Measurements from ENCODE around the gene CXCL9.
"Not testable (repeated sequence)": the region's sequence is repeated elsewhere in the genome, so short reads cannot be mapped to it uniquely, and the experiment has no call there.

CXCL9 gene

DNA sequence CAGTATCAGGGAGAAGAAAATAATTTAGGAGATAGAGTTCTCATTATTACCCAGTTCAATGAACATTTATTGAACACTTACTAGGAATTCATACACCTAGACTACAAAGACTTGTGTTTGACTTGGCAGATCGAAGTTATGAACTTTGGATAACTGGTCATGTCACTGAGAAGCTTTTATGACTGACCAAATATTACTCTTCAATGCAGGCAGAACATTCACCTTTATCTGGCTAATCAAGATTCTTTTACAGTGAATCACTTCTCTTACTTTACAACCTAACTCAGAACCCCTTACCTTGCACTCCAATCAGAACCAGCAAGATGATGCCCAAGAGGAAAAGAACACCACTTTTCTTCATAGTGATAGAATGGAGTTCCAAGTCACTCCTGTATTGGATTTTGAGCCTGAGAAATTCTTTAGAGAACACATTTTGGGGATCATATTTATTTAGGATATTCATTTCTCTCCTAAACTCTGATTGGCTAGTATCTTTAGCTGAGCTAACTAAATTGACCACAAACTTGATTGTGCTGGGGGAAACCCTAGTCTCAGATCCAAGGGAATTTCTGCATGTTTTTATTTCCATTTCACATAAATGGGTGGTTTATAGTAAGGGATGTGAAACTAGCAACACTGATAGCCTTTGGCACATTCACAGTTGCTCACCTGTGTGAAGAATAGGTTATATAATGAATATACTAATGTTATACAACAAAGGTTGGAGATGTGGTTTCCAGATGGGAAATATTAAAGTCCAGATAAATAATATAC lies at the start of gene CXCL9:
Gene CXCL9, minus strand, starts transcription at position 421 of the 774 bp plus-strand sequence. Its CDS starts 60 bp downstream, at position 361.
- DNase-seq (ENCODE audit: low spot score): peak; percentile 13

GRCh38 chr4:76055421-76055820 lies 48.1 kb upstream of the CXCL9 start:
- DNase-seq (ENCODE audit: low spot score): no peak

GRCh38 chr4:76055016-76055415 lies 47.7 kb upstream of the CXCL9 start:
- no peak for DNase-seq (ENCODE audit: low spot score)

DNA sequence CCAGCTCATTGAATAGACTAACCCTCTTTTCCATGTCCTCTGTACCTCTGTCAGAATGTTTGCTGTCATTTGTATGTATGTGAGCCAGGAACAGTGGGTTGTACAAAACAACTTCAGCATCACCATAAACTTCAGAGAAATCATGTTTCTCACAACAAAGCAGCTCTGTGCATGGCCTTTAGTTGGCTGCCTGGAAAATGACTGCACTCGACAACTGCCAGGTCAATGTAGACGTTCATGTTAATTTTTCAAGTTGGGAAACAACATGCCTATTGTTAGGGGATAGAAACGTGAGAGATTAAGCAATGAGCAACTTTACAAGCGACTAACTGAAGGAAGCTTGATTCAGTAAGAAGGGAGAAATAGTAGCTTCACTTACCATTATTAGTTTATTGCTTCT lies 46.4 kb upstream of the CXCL9 start:
- peak; percentile 63 for DNase-seq (ENCODE audit: low spot score)

DNA sequence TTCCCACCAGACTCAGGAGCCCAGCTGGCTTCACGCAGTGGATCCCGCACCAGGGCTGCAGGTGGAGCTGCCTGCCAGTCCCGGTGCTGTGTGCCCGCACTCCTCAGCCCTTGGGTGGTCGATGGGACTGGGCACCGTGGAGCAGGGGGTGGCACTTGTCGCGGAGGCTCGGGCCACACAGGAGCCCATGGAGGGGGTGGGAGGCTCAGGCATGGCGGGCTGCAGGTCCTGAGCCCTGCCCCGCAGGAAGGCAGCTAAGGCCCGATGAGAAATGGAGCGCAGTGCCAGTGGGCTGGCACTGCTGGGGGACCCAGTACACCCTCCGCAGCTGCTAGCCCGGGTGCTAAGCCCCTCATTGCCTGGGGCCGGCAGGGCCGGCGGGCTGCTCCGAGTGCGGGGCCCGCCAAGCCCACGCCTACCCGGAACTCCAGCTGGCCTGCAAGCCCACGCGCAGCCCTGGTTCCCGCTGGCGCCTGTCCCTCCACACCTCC lies 43.3 kb upstream of the CXCL9 start:
- DNase-seq (ENCODE audit: low spot score): not testable (repeated sequence)

GRCh38 chr4:76049860-76050416 lies 42.6 kb upstream of the CXCL9 start:
- not testable (repeated sequence) for DNase-seq (ENCODE audit: low spot score)

DNA sequence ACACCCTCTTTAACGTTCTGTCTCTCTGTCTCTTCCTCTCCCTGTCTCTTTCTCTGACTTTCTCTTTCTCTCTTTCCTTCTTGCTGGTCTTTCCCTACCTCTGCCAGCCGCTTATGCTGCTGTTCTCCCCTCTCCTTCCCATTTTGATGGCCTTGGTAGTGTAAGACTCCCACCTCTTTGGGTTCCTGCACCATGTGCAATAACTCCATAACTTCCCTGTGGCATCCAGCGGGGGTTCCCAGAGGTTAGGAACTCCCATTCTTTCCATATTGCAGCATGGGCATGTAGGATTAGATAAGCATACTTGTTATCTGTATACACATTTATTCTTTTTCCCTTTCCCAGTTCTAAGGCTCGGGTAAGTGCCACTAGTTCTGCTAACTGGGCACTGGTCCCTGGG lies 37.4 kb upstream of the CXCL9 start:
- DNase-seq (ENCODE audit: low spot score): not testable (repeated sequence)

GRCh38 chr4:76043306-76043705 lies 36.0 kb upstream of the CXCL9 start:
- not testable (repeated sequence) for DNase-seq (ENCODE audit: low spot score)

DNA sequence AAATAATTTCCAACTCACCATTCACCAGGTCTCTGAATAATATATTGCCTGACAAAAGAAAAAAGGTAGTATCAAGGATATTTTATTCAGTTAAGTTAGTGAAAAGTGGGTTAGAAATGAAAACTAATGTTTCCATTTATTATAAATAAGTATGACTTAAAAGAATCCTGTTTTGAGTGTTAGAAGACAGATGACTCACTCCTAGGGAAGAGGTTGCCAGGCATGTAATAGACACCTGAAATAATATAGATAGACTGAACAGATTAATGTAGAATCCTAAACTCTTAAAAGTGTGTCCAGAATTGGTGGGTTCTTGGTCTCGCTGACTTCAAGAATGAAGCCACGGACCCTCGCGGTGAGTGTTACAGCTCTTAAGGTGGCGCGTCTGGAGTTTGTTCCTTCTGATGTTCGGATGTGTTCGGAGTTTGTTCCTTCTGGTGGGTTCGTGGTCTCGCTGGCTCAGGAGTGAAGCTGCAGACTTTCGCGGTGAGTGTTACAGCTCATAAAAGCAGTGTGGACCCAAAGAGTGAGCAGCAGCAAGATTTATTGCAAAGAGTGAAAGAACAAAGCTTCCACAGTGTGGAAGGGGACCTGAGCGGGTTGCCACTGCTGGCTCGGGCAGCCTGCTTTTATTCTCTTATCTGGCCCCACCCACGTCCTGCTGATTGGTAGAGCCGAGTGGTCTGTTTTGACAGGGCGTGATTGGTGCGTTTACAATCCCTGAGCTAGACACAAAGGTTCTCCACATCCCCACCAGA lies 35.1 kb upstream of the CXCL9 start:
- not testable (repeated sequence) for DNase-seq (ENCODE audit: low spot score)

- DNase-seq (ENCODE audit: low spot score): no peak
Observed at GRCh38 chr4:76036855-76037254, 29.5 kb upstream of the CXCL9 start.

GRCh38 chr4:76035799-76036380 lies 28.6 kb upstream of the CXCL9 start, which contains the start of gene CXCL11:
CXCL11 (minus strand) TSS chr4:76036070; CDS start chr4:76035987, 83 bp downstream.
- no peak for DNase-seq (ENCODE audit: low spot score)

DNA sequence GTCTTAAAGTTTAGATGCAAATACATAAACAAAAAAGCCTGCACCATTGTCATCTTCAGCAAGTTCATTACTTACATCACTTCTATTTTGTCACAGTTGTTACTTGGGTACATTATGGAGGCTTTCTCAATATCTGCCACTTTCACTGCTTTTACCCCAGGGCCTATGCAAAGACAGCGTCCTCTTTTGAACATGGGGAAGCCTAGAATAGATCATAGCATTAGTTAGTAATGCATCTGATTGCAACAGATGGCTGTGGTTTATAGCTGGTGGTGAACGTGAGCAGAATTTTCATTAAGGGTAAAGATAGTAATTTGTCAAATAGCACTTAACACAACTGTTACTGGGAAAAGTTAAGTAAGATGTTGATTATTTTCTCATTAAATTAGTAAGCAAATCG lies 27.8 kb upstream of the CXCL9 start:
- no peak for DNase-seq (ENCODE audit: low spot score)

DNA sequence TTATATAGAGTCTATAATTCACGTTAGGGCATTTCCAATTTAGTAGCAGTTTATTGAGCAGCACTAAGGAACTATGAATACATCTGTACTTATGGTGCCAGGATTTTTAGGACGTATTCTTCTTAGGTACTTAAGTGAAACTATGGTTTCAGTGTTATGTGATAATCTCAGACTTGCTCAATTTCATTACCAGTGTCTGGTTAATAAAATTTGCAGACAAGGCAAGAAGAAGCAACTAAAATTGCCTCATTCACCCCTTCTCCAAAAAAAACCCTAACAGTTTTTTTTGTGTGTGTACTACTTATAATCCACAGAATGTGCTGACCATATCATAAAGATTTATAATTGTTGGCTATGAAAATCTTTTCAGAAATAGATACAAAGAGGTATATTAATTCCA lies 22.0 kb upstream of the CXCL9 start:
- DNase-seq (ENCODE audit: low spot score): no peak

DNA sequence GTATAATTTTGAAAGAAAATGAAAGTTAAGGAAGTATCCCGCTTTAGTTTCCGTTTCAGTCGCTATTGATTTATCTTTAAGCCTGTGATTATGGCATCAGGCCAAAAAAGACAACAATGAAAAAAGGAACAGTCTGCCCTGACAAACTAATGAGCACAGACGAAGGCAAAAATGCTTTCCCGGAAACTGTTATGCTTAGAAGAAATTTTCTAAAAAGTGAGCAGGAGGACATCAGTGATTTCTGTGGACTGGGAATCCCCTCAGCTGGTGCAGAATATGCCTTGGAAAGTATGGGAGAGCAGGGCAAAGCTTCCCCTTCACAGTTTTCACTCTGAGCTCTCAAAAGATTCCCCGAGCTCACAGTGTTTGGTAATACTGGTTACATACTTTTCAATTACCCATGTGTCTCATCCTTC lies 21.0 kb upstream of the CXCL9 start:
- no peak for DNase-seq (ENCODE audit: low spot score)

DNA sequence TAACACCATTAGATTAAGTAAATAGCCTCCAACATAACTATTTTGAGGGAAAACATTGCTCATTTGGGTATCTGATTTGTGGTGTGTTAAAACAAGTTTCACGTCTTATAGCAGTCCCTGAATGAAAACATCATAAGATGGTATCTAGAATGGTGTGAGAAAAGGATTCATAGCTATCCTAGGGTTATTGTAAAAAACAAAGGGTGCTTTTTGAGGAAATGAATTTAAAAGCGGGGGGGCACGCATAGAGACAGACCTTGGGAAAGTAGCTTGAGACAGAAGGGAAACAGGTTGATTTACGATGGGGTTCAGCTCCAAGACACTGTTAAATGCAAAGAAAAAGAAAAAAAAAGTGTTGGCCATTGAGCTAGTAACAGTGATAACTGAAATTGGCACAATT lies 16.8 kb upstream of the CXCL9 start:
- no peak for DNase-seq (ENCODE audit: low spot score)

- no peak for DNase-seq (ENCODE audit: low spot score)
Observed at GRCh38 chr4:76023389-76023788, 16.1 kb upstream of the CXCL9 start, which contains the start of gene CXCL10. CXCL10 (minus strand) TSS chr4:76023497; CDS start chr4:76023431, 66 bp downstream.

DNA sequence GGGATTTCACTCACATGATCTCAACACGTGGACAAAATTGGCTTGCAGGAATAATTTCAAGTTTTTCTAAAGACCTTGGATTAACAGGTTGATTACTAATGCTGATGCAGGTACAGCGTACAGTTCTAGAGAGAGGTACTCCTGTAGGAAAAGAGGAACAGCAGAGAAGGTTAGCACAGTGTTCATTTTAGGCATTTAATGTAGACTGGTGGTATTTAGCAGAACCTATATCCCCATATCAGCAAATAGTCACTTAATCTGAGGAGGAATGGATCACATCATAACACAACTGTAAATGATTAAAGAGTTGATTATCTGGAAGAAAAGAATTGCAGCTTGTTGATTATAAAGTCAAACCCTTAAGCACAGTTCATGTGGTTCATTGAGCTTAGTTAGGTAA lies 15.4 kb upstream of the CXCL9 start:
- DNase-seq (ENCODE audit: low spot score): no peak

DNA sequence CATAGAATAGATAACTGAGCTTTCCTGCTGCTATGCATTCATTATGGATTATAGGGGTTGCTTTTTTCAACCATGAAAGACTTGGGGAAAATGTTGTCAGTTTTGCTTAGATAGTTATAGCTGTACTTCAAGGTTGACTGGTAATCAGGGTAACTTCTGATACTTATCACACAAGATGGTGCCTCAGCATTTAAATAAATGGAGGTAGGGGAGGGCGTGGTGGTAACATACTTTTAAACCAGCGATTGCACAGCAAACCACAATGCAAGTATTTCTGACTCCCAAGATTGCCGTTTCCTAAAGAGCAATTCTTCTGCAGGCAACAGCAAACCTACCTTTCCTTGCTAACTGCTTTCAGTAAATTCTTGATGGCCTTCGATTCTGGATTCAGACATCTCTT lies 14.7 kb upstream of the CXCL9 start:
- DNase-seq (ENCODE audit: low spot score): no peak

DNA sequence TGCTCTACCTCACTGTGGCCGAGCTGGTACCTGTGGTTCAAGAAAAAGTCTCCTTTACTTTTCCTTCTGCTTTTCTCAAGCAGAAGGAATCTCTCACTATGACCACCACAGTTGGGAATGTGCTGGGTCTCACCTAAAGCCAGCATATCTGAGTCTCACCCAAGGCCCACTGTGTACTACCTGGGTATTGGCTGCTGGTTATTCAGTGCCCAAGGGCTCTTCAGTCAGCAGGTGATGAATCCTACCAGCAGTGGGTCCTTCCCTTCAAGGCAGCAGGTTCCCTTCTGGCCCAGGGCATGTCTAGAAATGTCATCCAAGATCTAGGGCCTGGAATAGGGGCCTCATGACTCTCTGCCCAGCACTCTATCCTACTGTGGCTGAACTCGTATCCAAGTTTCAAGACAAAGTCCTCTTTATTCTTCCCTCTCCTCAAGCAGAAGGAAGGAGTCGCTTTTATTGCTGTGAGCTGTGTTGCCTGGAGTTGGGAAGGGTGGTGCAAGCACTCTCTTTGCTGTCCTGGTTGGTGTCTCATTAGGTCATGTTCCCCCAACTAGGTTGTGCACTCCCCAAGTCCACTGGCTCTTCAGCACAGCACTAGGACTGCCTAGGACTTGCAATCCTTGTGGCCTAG lies 9.9 kb upstream of the CXCL9 start:
- no peak for DNase-seq (ENCODE audit: low spot score)

- no peak for DNase-seq (ENCODE audit: low spot score)
Observed at GRCh38 chr4:76016393-76016792, 9.1 kb upstream of the CXCL9 start.

DNA sequence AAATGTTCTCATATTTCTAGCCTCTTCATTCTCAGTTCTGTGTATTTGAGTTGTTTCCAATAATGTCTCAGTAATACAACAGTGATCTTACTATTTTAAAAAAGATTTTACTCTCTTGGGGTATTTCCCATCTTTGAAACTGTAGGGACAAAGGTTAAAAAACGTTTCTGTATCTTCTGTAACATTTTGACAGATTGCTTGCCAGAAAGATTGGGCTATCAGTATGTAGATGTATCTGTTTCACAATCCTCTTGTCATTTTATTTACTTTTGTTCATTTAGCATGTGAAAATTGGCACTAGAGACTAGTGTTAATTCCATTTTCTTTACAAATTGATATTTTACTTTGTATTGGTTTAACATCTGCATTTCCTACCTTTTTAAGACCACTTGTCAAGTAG lies 6.2 kb upstream of the CXCL9 start:
- DNase-seq (ENCODE audit: low spot score): no peak

- DNase-seq (ENCODE audit: low spot score): no peak
Observed at GRCh38 chr4:76012388-76012801, 5.1 kb upstream of the CXCL9 start.

Measured in HuH-7 (cell line).